Caco-2 (cell line): ENCODE data around the gene SSH2. TPM values are rescaled to one million over a fixed set of nuclear protein-coding genes. Genes with fewer than 3 reads are reported as not detected.

ENCODE experiments used
- BruUV-seq: library from RNA; stranded (reverse); fragments of 400-500 nt; replicated peaks from 2 replicates; lab custom pipeline; 2021; lab: Mats Ljungman, UMichigan
- CTCF ChIA-PET: fragments of 300-600 bp; sonication (Branson Sonifier 250); formaldehyde crosslinking; loops from one replicate; lab custom pipeline; 2022; ENCODE audit warnings: antibody characterized with exemption; lab: Charles Lee
- POLR2A ChIA-PET: fragments of 300-600 bp; sonication (Branson Sonifier 250); formaldehyde crosslinking; loops from one replicate; lab custom pipeline; 2022; ENCODE audit warnings: antibody characterized with exemption; lab: Charles Lee
- DNase-seq, 2 experiments: peaks; one replicate each; pipeline versions ENCODE4 v3.0.0 to v3.0.0-alpha.2; 2020 to 2022
- H3K27me3 ChIP-seq: replicated peaks from 2 replicates; pipeline ENCODE4 v1.6.0; 2011; ENCODE audit warnings: low read length; ENCODE audit not compliant: control insufficient read depth, insufficient read depth
- H3K36me3 ChIP-seq: 2 replicates; pipeline ENCODE4 v1.5.1; 2011; ENCODE audit warnings: low read length; ENCODE audit not compliant: control insufficient read depth, insufficient read depth
- H3K4me1 ChIP-seq: fragments of 250-450 bp; sonication (Bioruptor Pico); 2 replicates; pipeline ENCODE4 v1.5.1; 2020; ENCODE audit warnings: mild to moderate bottlenecking
- H3K4me3 ChIP-seq: 2 replicates; pipeline ENCODE4 v1.5.1; 2011; ENCODE audit warnings: low read depth, mild to moderate bottlenecking, control low read depth, low read length
- H3K9me3 ChIP-seq: fragments of 250-450 bp; sonication (Bioruptor Pico); 2 replicates; pipeline ENCODE4 v1.5.1; 2020; ENCODE audit warnings: mild to moderate bottlenecking, moderate library complexity
- H3K27ac Mint-ChIP-seq: one replicate; pipeline ENCODE4 v1.8.0; 2022; ENCODE audit warnings: mixed read lengths; ENCODE audit not compliant: unreplicated experiment
- H3K27me3 Mint-ChIP-seq: one replicate; pipeline ENCODE4 v1.8.0; 2022; ENCODE audit warnings: mixed read lengths; ENCODE audit not compliant: insufficient read depth, unreplicated experiment
- H3K36me3 Mint-ChIP-seq: one replicate; pipeline ENCODE4 v1.8.0; 2022; ENCODE audit warnings: mild to moderate bottlenecking, mixed read lengths; ENCODE audit not compliant: insufficient read depth, unreplicated experiment
- H3K4me1 Mint-ChIP-seq: one replicate; pipeline ENCODE4 v1.8.0; 2022; ENCODE audit warnings: low read depth, mixed read lengths; ENCODE audit not compliant: unreplicated experiment
- H3K4me3 Mint-ChIP-seq: one replicate; pipeline ENCODE4 v1.8.0; 2022; ENCODE audit warnings: mild to moderate bottlenecking, moderate library complexity, mixed read lengths; ENCODE audit not compliant: unreplicated experiment
- H3K9me3 Mint-ChIP-seq: one replicate; pipeline ENCODE4 v1.8.0; 2022; ENCODE audit warnings: mixed read lengths; ENCODE audit not compliant: unreplicated experiment
- CTCF ChIP-seq, 2 experiments: fragments of 200-600 bp in 1 of 2; IDR thresholded peaks; 1 replicate in 1 of 2; 2 replicates in 1 of 2; pipeline versions ENCODE4 v1.5.1 to v1.8.0; 2011 to 2022; ENCODE audit warnings: antibody characterized with exemption in 1 of 2, control low read depth in 1 of 2, inconsistent platforms in 1 of 2, low read depth in 1 of 2, low read length in 1 of 2, mild to moderate bottlenecking in 1 of 2, moderate library complexity in 1 of 2; ENCODE audit not compliant: insufficient read depth in 1 of 2, severe bottlenecking in 1 of 2, unreplicated experiment in 1 of 2
- intact Hi-C: fragments of 100-400 bp; cut with micrococcal nuclease; formaldehyde crosslinking; loops from one replicate; pipeline ENCODE4 v1.10.0; 2022; ENCODE audit not compliant: unreplicated experiment
- total RNA-seq: library from RNA; stranded (reverse); gene quantifications from 2 replicates; pipeline ENCODE4 v1.2.3, GENCODE V29; 2022

Gene SSH2
- total RNA-seq, 1 experiment from 2014 or later = 48.2 TPM

GRCh38 chr17:29821897-29822296, 108.1 kb downstream of the SSH2 start:
- Histone ChIP-seq H3K27me3 (no peaks in the 10 kb centered on the region), H3K4me3 (no peak overlapping the region), H3K4me1 (peaks cover 19% of the 10 kb centered on the region), H3K36me3 (no peaks in the 10 kb centered on the region), H3K9me3 (no peaks in the 10 kb centered on the region)
- no peak for TF ChIP-seq CTCF (IDR thresholded peaks at IDR 0.05; ENCODE audit: insufficient read depth in 1 of 2, low read depth in 1 of 2, low read length in 1 of 2, severe bottlenecking in 1 of 2, unreplicated experiment in 1 of 2)
- H3K27ac Mint-ChIP-seq = no peak overlapping the region
- intact Hi-C loops = no loop called here
- DNase-seq = no peak
- H3K9me3 Mint-ChIP-seq = no peaks in the 10 kb centered on the region
- peaks cover 7% of the 10 kb centered on the region for H3K4me1 Mint-ChIP-seq
- no TSS peak for BruUV-seq
- H3K36me3 Mint-ChIP-seq = no peaks in the 10 kb centered on the region
- ChIA-PET CTCF (no interaction called here), POLR2A (no interaction called here)
- no peaks in the 10 kb centered on the region for H3K27me3 Mint-ChIP-seq
- no peak overlapping the region for H3K4me3 Mint-ChIP-seq

- Histone ChIP-seq H3K4me1 (peaks cover 7% of the 10 kb centered on the region), H3K9me3 (no peaks in the 10 kb centered on the region), H3K27me3 (no peaks in the 10 kb centered on the region), H3K4me3 (no peak overlapping the region), H3K36me3 (no peaks in the 10 kb centered on the region)
- Mint-ChIP-seq H3K4me3 (no peak overlapping the region), H3K27ac (peak overlapping the region; percentile 44), H3K36me3 (no peaks in the 10 kb centered on the region), H3K4me1 (no peaks in the 10 kb centered on the region), H3K27me3 (no peaks in the 10 kb centered on the region), H3K9me3 (no peaks in the 10 kb centered on the region)
- DNase-seq = no peak
- intact Hi-C loops = no loop called here
- TF ChIP-seq CTCF (IDR thresholded peaks at IDR 0.05; ENCODE audit: insufficient read depth in 1 of 2, low read depth in 1 of 2, low read length in 1 of 2, severe bottlenecking in 1 of 2, unreplicated experiment in 1 of 2) = no peak
- CTCF ChIA-PET = no interaction called here
- no TSS peak for BruUV-seq
- POLR2A ChIA-PET = no interaction called here
Observed at GRCh38 chr17:29820425-29820824, 109.6 kb downstream of the SSH2 start.

GRCh38 chr17:29807520-29808361, 122.3 kb downstream of the SSH2 start:
- H3K27ac Mint-ChIP-seq = no peak overlapping the region

More at GRCh38 chr17:29807520-29808361, 122.3 kb downstream of the SSH2 start:
- intact Hi-C loops = loop anchor here (1.0 to 2.0 kb wide), 3 partner anchors 124 to 285 kb away; no protein-coding TSS in a partner anchor
- POLR2A ChIA-PET = interaction anchor here (0.7 kb wide), 2 partner anchors 122 to 124 kb away, joined by 5 to 12 read pairs; partner anchors contain the start of gene SSH2
- TF ChIP-seq CTCF (IDR thresholded peaks at IDR 0.05; ENCODE audit: insufficient read depth in 1 of 2, low read depth in 1 of 2, low read length in 1 of 2, severe bottlenecking in 1 of 2, unreplicated experiment in 1 of 2) = peak; percentile 85 to 87
- CTCF ChIA-PET = interaction anchor here (0.6 to 2.1 kb wide), 22 partner anchors 18 to 1152 kb away, joined by 3 to 60 read pairs (median 6); partner anchors contain the start of gene SSH2
- H3K4me3 ChIP-seq = no peak overlapping the region
- no peaks in the 10 kb centered on the region for H3K36me3 ChIP-seq
- H3K27me3 ChIP-seq = no peaks in the 10 kb centered on the region
- Mint-ChIP-seq H3K9me3 (no peaks in the 10 kb centered on the region), H3K4me1 (no peaks in the 10 kb centered on the region), H3K36me3 (no peaks in the 10 kb centered on the region), H3K4me3 (no peak overlapping the region), H3K27me3 (no peaks in the 10 kb centered on the region)
- DNase-seq = peak; percentile 70 to 80
- BruUV-seq = no TSS peak
- H3K9me3 ChIP-seq = no peaks in the 10 kb centered on the region
- H3K4me1 ChIP-seq = no peaks in the 10 kb centered on the region
